ENCODE measurements around the gene FBXO39.
A peak's percentile ranks its signal among the peaks of the same experiment; 100 is the strongest.
"Not testable (repeated sequence)": the region's sequence is repeated elsewhere in the genome, so short reads cannot be mapped to it uniquely, and the experiment has no call there.

The FBXO39 gene

GRCh38 chr17:6793748-6794493 is 17.9 kb downstream of the FBXO39 start:
- DNase-seq (ENCODE audit: low read depth in 2 of 2): no peak

- DNase-seq (ENCODE audit: low read depth in 2 of 2): no peak
Measured at GRCh38 chr17:6796017-6796886, 20.2 kb downstream of the FBXO39 start.

GRCh38 chr17:6796887-6797490 is 21.0 kb downstream of the FBXO39 start:
- no peak for DNase-seq (ENCODE audit: low read depth in 2 of 2)

GRCh38 chr17:6797718-6798351 is 21.8 kb downstream of the FBXO39 start:
- DNase-seq (ENCODE audit: low read depth in 2 of 2): no peak

- no peak for DNase-seq (ENCODE audit: low read depth in 2 of 2)
Measured at GRCh38 chr17:6799738-6800137, 23.7 kb downstream of the FBXO39 start.

- no peak for DNase-seq (ENCODE audit: low read depth in 2 of 2)
Measured at GRCh38 chr17:6800422-6801027, 24.5 kb downstream of the FBXO39 start.

- DNase-seq (ENCODE audit: low read depth in 2 of 2): no peak
Measured at GRCh38 chr17:6811510-6811909, 35.5 kb downstream of the FBXO39 start.

- DNase-seq (ENCODE audit: low read depth in 2 of 2): no peak
Measured at GRCh38 chr17:6812295-6812694, 36.3 kb downstream of the FBXO39 start.

- DNase-seq (ENCODE audit: low read depth in 2 of 2): no peak
Measured at GRCh38 chr17:6815775-6816174, 39.8 kb downstream of the FBXO39 start.

- not testable (repeated sequence) for DNase-seq (ENCODE audit: low read depth in 2 of 2)
Measured at GRCh38 chr17:6816368-6816767, 40.4 kb downstream of the FBXO39 start.

GRCh38 chr17:6818938-6819337 is 42.9 kb downstream of the FBXO39 start:
- no peak for DNase-seq (ENCODE audit: low read depth in 2 of 2)

- DNase-seq (ENCODE audit: low read depth in 2 of 2): no peak
Measured at GRCh38 chr17:6823011-6823442, 47.0 kb downstream of the FBXO39 start.

- DNase-seq (ENCODE audit: low read depth in 2 of 2): no peak
Measured at GRCh38 chr17:6830383-6830986, 54.5 kb downstream of the FBXO39 start.

- DNase-seq (ENCODE audit: low read depth in 2 of 2): peak; percentile 20 to 33
Measured at GRCh38 chr17:6831661-6832263, 55.7 kb downstream of the FBXO39 start, which contains the start of gene TEKT1. Gene TEKT1, minus strand, starts transcription at chr17:6831729. Its CDS starts 1,353 bp downstream, at chr17:6830376.

Measured in activated CD8-positive, alpha-beta memory T cell treated with anti-CD3 and anti-CD28 coated beads for 4 hours (primary cell).